H1 (cell line): Measurements from ENCODE around the gene SWT1. TPM values are rescaled to one million over a fixed set of nuclear protein-coding genes. Genes with fewer than 3 reads are reported as not detected.

Experiments
- BRCA1 ChIP-seq: IDR thresholded peaks from 2 replicates; pipeline ENCODE4 v1.6.1; 2012; ENCODE audit warnings: low read depth, low read length, improper control_type of control experiment
- CHD2 ChIP-seq: IDR thresholded peaks from 2 replicates; pipeline ENCODE4 v1.6.1; 2012; ENCODE audit warnings: low read length, improper control_type of control experiment
- CHD7 ChIP-seq: fragments of 300-600 bp; sonication (generic); IDR thresholded peaks from 2 replicates; pipeline ENCODE4 v1.7.1; 2012; ENCODE audit warnings: low read length, moderate library complexity, mild to moderate bottlenecking, inconsistent platforms; ENCODE audit not compliant: insufficient replicate concordance
- CTBP2 ChIP-seq: IDR thresholded peaks from 2 replicates; pipeline ENCODE4 v1.7.0; 2011; ENCODE audit warnings: borderline replicate concordance, mild to moderate bottlenecking, moderate library complexity, mixed read lengths, low read length; ENCODE audit not compliant: insufficient read depth, insufficient read length
- KDM5A ChIP-seq: fragments of 200-600 bp; IDR thresholded peaks from 2 replicates; pipeline ENCODE4 v1.7.1; 2012; ENCODE audit warnings: mild to moderate bottlenecking, low read length, inconsistent platforms, mixed read lengths
- TCF12 ChIP-seq: IDR thresholded peaks from 2 replicates; pipeline ENCODE4 v1.6.1; 2011; ENCODE audit warnings: low read depth, mild to moderate bottlenecking, low read length
- polyA plus RNA-seq, 7 experiments: library from polyadenylated mRNA; depleted of rRNA in 3 of 7; stranded (reverse) in 5 of 7; unstranded in 2 of 7; fragments of >200 nt in 5 of 7; fragments of 200-250 nt in 2 of 7; gene quantifications; 1 replicate in 5 of 7; 2 replicates in 1 of 7; 4 replicates in 1 of 7; pipeline versions ENCODE4 v1.2.1 to v1.2.3, GENCODE V29; 2011 to 2013; ENCODE audit warnings: missing spikeins in 2 of 7, mixed read lengths in 2 of 7
- total RNA-seq: library from RNA; stranded (reverse); fragmentation: NEBNext Ultra II Directional; extraction: Animal tissue kit (Norgen Biotek cat#: 25700); gene quantifications from 2 replicates; pipeline ENCODE4 v1.2.1, GENCODE V29; 2021
- TF ChIP-seq, protein P1 (sequence below): IDR thresholded peaks from 2 replicates; pipeline ENCODE4 v1.6.1; 2012; ENCODE audit warnings: inconsistent platforms

The SWT1 gene
- total and polyA plus RNA-seq, 2 of the 8 experiments (the other 6 are each of a cell fraction or from before 2014, with no cell fraction given): 1.4 to 6.2 TPM

DNA sequence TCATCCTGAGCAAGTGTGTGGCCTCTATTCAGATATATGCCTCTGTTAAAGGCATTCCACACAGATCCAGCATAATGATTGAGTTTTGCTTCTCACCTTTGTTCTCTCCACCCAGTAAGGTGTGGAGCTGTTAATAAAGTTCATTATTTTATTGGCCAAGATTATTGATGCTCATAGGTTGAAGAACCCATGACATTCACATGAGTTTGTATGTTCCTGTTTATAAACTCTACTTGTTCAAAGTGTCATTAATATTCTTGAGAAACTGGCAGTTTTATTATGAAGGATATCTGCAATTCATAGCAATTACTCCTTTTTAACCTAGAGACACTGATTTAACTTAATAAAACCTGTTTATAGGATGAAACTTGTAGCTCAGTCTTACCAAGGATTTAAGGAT is 138.1 kb downstream of the SWT1 start (continued):
- TF ChIP-seq CHD7 (no peak), KDM5A (no peak), BRCA1 (no peak), TCF12 (no peak), CTBP2 (no peak), CHD2 (no peak)
- TF ChIP-seq, protein P1, sequence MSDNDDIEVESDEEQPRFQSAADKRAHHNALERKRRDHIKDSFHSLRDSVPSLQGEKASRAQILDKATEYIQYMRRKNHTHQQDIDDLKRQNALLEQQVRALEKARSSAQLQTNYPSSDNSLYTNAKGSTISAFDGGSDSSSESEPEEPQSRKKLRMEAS: no peak
